Activated CD8-positive, alpha-beta T cell treated with anti-CD3 and anti-CD28 coated beads for 36 hours (primary cell): ENCODE measurements around the gene SHISAL2A. TPM values are rescaled to one million over a fixed set of nuclear protein-coding genes. Genes with fewer than 3 reads are reported as not detected.
A peak's percentile ranks its signal among the peaks of the same experiment; 100 is the strongest.
"Not testable (repeated sequence)": the region's sequence is repeated elsewhere in the genome, so short reads cannot be mapped to it uniquely, and the experiment has no call there.

Experiments used
- ATAC-seq: fragments of 200-7000 bp; cut with Tn5 transposase; one replicate; pipeline ENCODE4 v1.10.0; 2021; ENCODE audit warnings: mild to moderate bottlenecking, moderate library complexity
- CTCF ChIA-PET: fragments of 350-600 bp; sonication (Branson Sonifier 250); formaldehyde crosslinking; loops from one replicate; lab custom pipeline; 2021; ENCODE audit warnings: antibody characterized with exemption; lab: Charles Lee
- POLR2A ChIA-PET: fragments of 350-600 bp; sonication (Branson Sonifier 250); formaldehyde crosslinking; loops from one replicate; lab custom pipeline; 2021; ENCODE audit warnings: antibody characterized with exemption; lab: Charles Lee
- DNase-seq: peaks from one replicate; pipeline ENCODE4 v3.0.0-alpha.2; 2020
- H3K27ac Mint-ChIP-seq: one replicate; pipeline ENCODE4 v1.8.0; 2021; ENCODE audit warnings: mild to moderate bottlenecking, mixed read lengths
- H3K27me3 Mint-ChIP-seq: one replicate; pipeline ENCODE4 v1.8.0; 2021; ENCODE audit warnings: mixed read lengths
- H3K36me3 Mint-ChIP-seq: one replicate; pipeline ENCODE4 v1.8.0; 2021; ENCODE audit warnings: low read depth, mixed read lengths
- H3K4me1 Mint-ChIP-seq: one replicate; pipeline ENCODE4 v1.8.0; 2021; ENCODE audit warnings: low read depth, mixed read lengths
- H3K4me3 Mint-ChIP-seq: one replicate; pipeline ENCODE4 v1.8.0; 2021; ENCODE audit warnings: mild to moderate bottlenecking, moderate library complexity, mixed read lengths
- H3K9me3 Mint-ChIP-seq: one replicate; pipeline ENCODE4 v1.8.0; 2021; ENCODE audit warnings: mixed read lengths
- intact Hi-C: fragments of 100-400 bp; cut with micrococcal nuclease; formaldehyde crosslinking; loops from one replicate; pipeline ENCODE4 v1.10.0; 2022
- total RNA-seq, 2 experiments: library from RNA; stranded (reverse); gene quantifications; one replicate each; pipeline ENCODE4 v1.2.3, GENCODE V29; 2021
- TF ChIP-seq, protein P1 (sequence below): fragments of 200-600 bp; IDR thresholded peaks from one replicate; pipeline ENCODE4 v1.8.0; 2022; ENCODE audit warnings: antibody characterized with exemption, mild to moderate bottlenecking

The SHISAL2A gene
- total RNA-seq, 2 experiments from 2014 or later: 14.6 to 16.2 TPM

DNA sequence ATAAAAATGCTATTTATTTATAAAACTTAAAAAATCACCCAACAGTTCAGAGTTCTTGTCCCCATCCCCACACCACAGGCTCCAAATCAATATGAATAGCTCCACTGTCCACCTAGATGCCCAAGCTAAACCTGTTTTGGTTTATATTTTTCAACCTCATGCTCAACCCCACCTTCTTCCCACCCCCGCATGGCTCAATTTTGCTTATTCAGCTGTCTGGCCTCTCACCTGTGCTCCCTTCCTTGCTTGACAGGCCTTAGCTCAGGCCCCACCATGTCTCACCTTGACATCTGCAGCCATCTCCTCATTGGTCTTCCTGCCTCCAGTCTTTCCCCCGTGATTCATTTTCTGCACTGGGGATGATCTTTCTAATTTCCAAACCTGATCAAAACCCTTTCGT is 47.4 kb downstream of the SHISAL2A start:
- ATAC-seq: no peak
- TF ChIP-seq, protein P1, sequence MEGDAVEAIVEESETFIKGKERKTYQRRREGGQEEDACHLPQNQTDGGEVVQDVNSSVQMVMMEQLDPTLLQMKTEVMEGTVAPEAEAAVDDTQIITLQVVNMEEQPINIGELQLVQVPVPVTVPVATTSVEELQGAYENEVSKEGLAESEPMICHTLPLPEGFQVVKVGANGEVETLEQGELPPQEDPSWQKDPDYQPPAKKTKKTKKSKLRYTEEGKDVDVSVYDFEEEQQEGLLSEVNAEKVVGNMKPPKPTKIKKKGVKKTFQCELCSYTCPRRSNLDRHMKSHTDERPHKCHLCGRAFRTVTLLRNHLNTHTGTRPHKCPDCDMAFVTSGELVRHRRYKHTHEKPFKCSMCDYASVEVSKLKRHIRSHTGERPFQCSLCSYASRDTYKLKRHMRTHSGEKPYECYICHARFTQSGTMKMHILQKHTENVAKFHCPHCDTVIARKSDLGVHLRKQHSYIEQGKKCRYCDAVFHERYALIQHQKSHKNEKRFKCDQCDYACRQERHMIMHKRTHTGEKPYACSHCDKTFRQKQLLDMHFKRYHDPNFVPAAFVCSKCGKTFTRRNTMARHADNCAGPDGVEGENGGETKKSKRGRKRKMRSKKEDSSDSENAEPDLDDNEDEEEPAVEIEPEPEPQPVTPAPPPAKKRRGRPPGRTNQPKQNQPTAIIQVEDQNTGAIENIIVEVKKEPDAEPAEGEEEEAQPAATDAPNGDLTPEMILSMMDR: no peak
- Mint-ChIP-seq H3K27me3 (no peaks in the 10 kb centered on the region), H3K4me1 (peaks cover 4% of the 10 kb centered on the region), H3K27ac (peak overlapping the region; percentile 3), H3K36me3 (peaks cover 12% of the 10 kb centered on the region), H3K4me3 (no peak overlapping the region), H3K9me3 (no peaks in the 10 kb centered on the region)
- POLR2A ChIA-PET: no interaction called here
- CTCF ChIA-PET: no interaction called here
- no peak for DNase-seq
- intact Hi-C loops: loop anchor here (10.0 kb wide), 1 partner anchor 256 kb away; no protein-coding TSS in a partner anchor

DNA sequence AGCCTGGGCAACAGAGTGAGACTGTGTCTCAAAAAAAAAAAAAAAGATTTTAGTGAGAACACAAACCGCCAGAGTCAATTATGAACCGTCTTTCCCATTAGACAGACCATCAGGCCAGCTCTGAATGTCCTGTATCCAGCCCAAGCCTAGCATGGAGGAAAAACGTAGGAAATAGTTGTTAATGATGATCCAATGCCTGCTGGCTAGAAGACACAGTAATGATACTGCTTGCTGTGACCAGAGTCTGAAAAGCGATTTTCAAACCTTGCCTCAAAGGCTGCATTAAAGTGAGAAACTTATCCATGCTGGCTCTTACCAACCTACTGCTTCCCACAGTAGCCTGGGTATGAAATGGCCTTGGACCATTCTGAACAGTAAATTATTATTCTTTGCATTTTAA is 48.2 kb downstream of the SHISAL2A start:
- DNase-seq (no peak), ATAC-seq (no peak)
- H3K36me3 Mint-ChIP-seq: peaks cover 15% of the 10 kb centered on the region
- no peak overlapping the region for H3K27ac Mint-ChIP-seq
- H3K9me3 Mint-ChIP-seq: no peaks in the 10 kb centered on the region
- H3K27me3 Mint-ChIP-seq: no peaks in the 10 kb centered on the region
- POLR2A ChIA-PET: no interaction called here
- CTCF ChIA-PET: no interaction called here
- intact Hi-C loops: loop anchor here (10.0 kb wide), 1 partner anchor 256 kb away; no protein-coding TSS in a partner anchor
- H3K4me1 Mint-ChIP-seq: peaks cover 7% of the 10 kb centered on the region
- TF ChIP-seq, protein P1: no peak
- H3K4me3 Mint-ChIP-seq: no peak overlapping the region

DNA sequence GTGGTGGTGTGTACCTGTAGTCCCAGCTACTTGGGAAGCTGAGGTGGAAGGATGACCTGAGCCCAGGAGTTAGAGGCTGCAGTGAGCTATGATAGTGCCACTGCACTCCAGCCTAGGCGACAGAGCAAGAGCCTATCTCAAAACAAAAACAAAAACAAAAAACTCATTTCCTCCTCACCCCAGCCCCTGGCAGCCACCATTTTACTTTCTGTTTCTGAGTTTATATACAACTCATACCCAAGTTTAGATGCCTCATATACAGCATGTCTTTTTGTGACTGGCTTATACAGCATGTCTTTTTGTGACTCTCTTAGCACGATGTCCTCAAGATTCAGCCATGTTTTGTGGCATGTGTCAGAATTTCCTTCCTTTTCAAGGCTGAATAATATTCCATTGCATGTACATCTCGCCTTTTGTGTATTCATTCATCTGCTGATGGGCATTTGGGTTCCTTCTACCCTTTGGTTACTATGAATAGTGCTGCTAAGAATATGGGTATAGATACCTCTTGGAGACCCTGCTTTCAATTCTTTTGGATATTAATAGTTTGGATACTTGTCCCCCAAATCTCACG is 50.5 kb downstream of the SHISAL2A start:
- intact Hi-C loops: loop anchor here (10.0 kb wide), 1 partner anchor 259 kb away; no protein-coding TSS in a partner anchor
- CTCF ChIA-PET: no interaction called here
- H3K36me3 Mint-ChIP-seq: peaks cover 35% of the 10 kb centered on the region
- no peak overlapping the region for H3K4me3 Mint-ChIP-seq
- TF ChIP-seq, protein P1: no peak
- no peak overlapping the region for H3K27ac Mint-ChIP-seq
- H3K4me1 Mint-ChIP-seq: peaks cover 8% of the 10 kb centered on the region
- no peak for ATAC-seq
- no peak for DNase-seq
- POLR2A ChIA-PET: interaction anchor here (0.9 kb wide), 1 partner anchor 50 kb away, joined by 3 read pairs; the partner anchor contains the start of gene SHISAL2A
- H3K27me3 Mint-ChIP-seq: no peaks in the 10 kb centered on the region
- H3K9me3 Mint-ChIP-seq: no peaks in the 10 kb centered on the region

DNA sequence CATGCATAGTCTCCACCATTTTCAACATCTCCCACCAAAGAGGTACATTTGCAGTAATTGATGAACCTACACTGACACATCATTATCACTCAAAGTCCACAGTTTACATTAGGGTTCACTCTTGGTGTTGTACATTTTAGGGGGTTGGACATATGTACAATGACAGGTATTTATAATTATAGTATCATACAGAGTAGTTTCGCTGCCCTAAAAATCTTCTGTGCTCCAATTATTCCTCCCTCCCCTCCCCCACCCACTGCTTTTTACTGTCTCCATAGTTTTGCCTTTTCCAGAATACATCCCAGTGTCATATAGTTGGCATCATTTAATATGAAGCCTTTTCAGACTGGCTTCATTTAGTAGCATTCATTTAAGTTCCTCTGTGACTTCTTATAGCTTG is 51.6 kb downstream of the SHISAL2A start:
- intact Hi-C loops: loop anchor here (10.0 kb wide), 1 partner anchor 260 kb away; no protein-coding TSS in a partner anchor
- CTCF ChIA-PET: interaction anchor here (0.8 to 0.9 kb wide), 2 partner anchors 61 to 81 kb away, joined by 3 read pairs; no protein-coding TSS in a partner anchor
- DNase-seq (no peak), ATAC-seq (no peak)
- Mint-ChIP-seq H3K9me3 (no peaks in the 10 kb centered on the region), H3K27ac (no peak overlapping the region), H3K36me3 (peaks cover 39% of the 10 kb centered on the region), H3K27me3 (no peaks in the 10 kb centered on the region), H3K4me3 (no peak overlapping the region), H3K4me1 (peaks cover 5% of the 10 kb centered on the region)
- TF ChIP-seq, protein P1: no peak
- POLR2A ChIA-PET: interaction anchor here (0.5 kb wide), 1 partner anchor 282 kb away, joined by 5 read pairs; no protein-coding TSS in a partner anchor

DNA sequence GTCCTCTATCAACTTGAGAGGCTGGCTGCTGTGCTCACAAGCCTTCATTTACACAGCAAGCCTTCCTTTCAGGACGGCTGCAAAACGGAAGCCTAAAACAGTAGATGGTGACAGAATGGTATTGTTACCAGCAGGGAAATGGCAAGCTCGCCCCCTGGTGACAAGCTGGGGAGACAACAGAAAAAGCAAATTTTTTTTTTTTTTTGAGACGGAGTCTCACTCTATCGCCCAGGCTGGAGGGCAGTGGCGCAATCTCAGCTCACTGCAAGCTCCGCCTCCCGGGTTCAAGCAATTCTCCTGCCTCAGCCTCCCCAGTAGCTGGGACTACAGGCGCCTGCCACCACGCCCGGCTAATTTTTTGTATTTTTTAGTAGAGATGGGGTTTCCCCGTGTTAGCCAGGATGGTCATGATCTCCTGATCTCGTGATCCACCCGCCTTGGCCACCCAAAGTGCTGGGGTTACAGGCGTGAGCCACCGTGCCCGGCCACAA is 53.3 kb downstream of the SHISAL2A start:
- not testable (repeated sequence) for H3K4me3 Mint-ChIP-seq

More for the DNA sequence above, 53.3 kb downstream of the SHISAL2A start:
- Mint-ChIP-seq H3K36me3 (peaks cover 46% of the 10 kb centered on the region), H3K27ac (peak overlapping the region; percentile 69)
- peak; percentile 97 for ATAC-seq
- ChIA-PET CTCF (interaction anchor here (0.7 to 3.4 kb wide), 30 partner anchors 9 to 562 kb away, joined by 3 to 15 read pairs (median 4); partner anchors contain the start of genes ECHDC2, ORC1, PRPF38A and SHISAL2A), POLR2A (interaction anchor here (0.7 to 1.3 kb wide), 5 partner anchors 11 to 321 kb away, joined by 3 to 4 read pairs (median 3); partner anchors contain the start of genes ORC1 and PRPF38A)
- TF ChIP-seq, protein P1: peak; percentile 71
- peak; percentile 85 for DNase-seq
- intact Hi-C loops: loop anchor here (10.0 kb wide), 1 partner anchor 262 kb away; no protein-coding TSS in a partner anchor
- H3K4me1 Mint-ChIP-seq, H3K9me3 Mint-ChIP-seq, H3K27me3 Mint-ChIP-seq: not testable (repeated sequence)
